ENCODE results near the gene C1orf53. TPM values are rescaled to one million over a fixed set of nuclear protein-coding genes. Genes with fewer than 3 reads are reported as not detected.

C1orf53 gene
- total and polyA plus RNA-seq, 2 of the 8 experiments (the other 6 are each of a cell fraction or from before 2014, with no cell fraction given): 0.56 to 1.3 TPM

- Histone ChIP-seq H3K18ac (ENCODE audit: extremely low read depth, low read length) (no peak overlapping the region), H3K14ac (ENCODE audit: insufficient read length) (no peak overlapping the region), H4K5ac (ENCODE audit: insufficient read length, low read depth, low read length) (no peak overlapping the region), H3K4ac (replicated peaks; ENCODE audit: insufficient read length, low read depth, low read length) (no peak overlapping the region), H3K23me2 (ENCODE audit: low read depth, low read length) (peaks cover 4% of the 10 kb centered on the region; the same call in 1 of the 2 replicates), H3K9me3 (ENCODE audit: insufficient read depth in 2 of 2, low read depth in 1 of 2, low read length in 1 of 2) (no peaks in the 10 kb centered on the region), H3K23ac (ENCODE audit: insufficient read length) (no peak overlapping the region), H2AFZ (ENCODE audit: low read length) (no peak overlapping the region), H4K91ac (replicated peaks; ENCODE audit: insufficient read length, low read length) (no peak overlapping the region), H3K79me2 (ENCODE audit: control insufficient read depth in 1 of 2, insufficient read depth in 2 of 2, low read length in 2 of 2) (no peaks in the 10 kb centered on the region), H3K79me1 (ENCODE audit: low read depth, low read length) (no peaks in the 10 kb centered on the region), H4K8ac (ENCODE audit: extremely low read depth, insufficient read depth, low read length) (no peak overlapping the region), H2BK5ac (ENCODE audit: low read depth, low read length) (no peak overlapping the region), H3K56ac (replicated peaks; ENCODE audit: insufficient read length, low read depth, low read length) (no peak overlapping the region), H3K4me3 (ENCODE audit: extremely low read depth in 1 of 4, insufficient read depth in 2 of 4, low read depth in 3 of 4, low read length in 4 of 4) (no peak overlapping the region), H3K27me3 (replicated peaks in 1 of 4; ENCODE audit: control insufficient read depth in 3 of 4, extremely low read depth in 1 of 4, insufficient read depth in 3 of 4, low read length in 3 of 4) (peaks cover 63 to 80% (median 73%) of the 10 kb centered on the region in 4 experiments), H2BK20ac (ENCODE audit: low read length) (no peak overlapping the region), H3K9ac (replicated peaks in 1 of 4; ENCODE audit: extremely low read depth in 1 of 4, low read depth in 3 of 4, low read length in 3 of 4) (no peak overlapping the region), H3K27ac (ENCODE audit: low read depth, low read length) (no peak overlapping the region), H3K4me1 (replicated peaks in 1 of 4; ENCODE audit: control insufficient read depth in 3 of 4, insufficient read depth in 4 of 4, low read length in 3 of 4) (peaks cover 4 to 18% (median 5%) of the 10 kb centered on the region in 4 experiments; a peak in 5 of 7 replicates), H2BK120ac (replicated peaks; ENCODE audit: low read depth, low read length) (no peak overlapping the region), H2BK15ac (ENCODE audit: low read length) (no peak overlapping the region), H4K20me1 (replicated peaks in 1 of 2; ENCODE audit: control insufficient read depth in 1 of 2, insufficient read depth in 2 of 2, low read length in 2 of 2) (peaks cover 10 to 14% of the 10 kb centered on the region in 2 experiments), H3K36me3 (ENCODE audit: control insufficient read depth in 2 of 4, insufficient read depth in 4 of 4, low read length in 3 of 4) (no peaks in the 10 kb centered on the region), H2BK12ac (ENCODE audit: low read depth, low read length) (no peak overlapping the region), H2AK5ac (ENCODE audit: low read depth, low read length) (no peak overlapping the region), H3K4me2 (ENCODE audit: insufficient read depth in 1 of 2, low read depth in 2 of 2, low read length in 2 of 2) (no peak overlapping the region)
- POLR2A ChIA-PET (ENCODE audit: partially characterized antibody): interaction anchor here (0.9 to 1.5 kb wide), 3 partner anchors 10 to 200 kb away, joined by 3 to 4 read pairs (median 3); no protein-coding TSS in a partner anchor
- CTCF ChIA-PET (ENCODE audit: partially characterized antibody): interaction anchor here (7.0 kb wide), 1 partner anchor 10 kb away, joined by 112 read pairs; the partner anchor contains the start of gene LHX9
- FAIRE-seq (no peak), DNase-seq (ENCODE audit: low read depth in 1 of 2, low spot score in 2 of 2) (no peak)
- 14% methylated on average over 5 of the region's 5 CpGs; no CpG with 5 or more reads in 1 of the 2 experiments for WGBS, 2 experiments (ENCODE audit: extremely low coverage in 1 of 2, insufficient coverage in 1 of 2, insufficient read length in 1 of 2, insufficient replicate concordance in 2 of 2, low coverage in 1 of 2, low lambda C conversion rate in 2 of 2, missing lambda C conversion rate in 1 of 2)
- TF ChIP-seq JUN (IDR thresholded peaks at IDR 0.05; ENCODE audit: low read depth, low read length) (no peak), CREB1 (IDR thresholded peaks at IDR 0.05) (no peak), TBP (IDR thresholded peaks at IDR 0.05; ENCODE audit: low read depth, low read length) (no peak), CBX8 (IDR thresholded peaks at IDR 0.05; ENCODE audit: borderline replicate concordance, low read depth, low read length) (peak; percentile 26; the same call in 1 of the 2 replicates), SP2 (IDR thresholded peaks at IDR 0.05; ENCODE audit: low read length) (no peak), NANOG (IDR thresholded peaks at IDR 0.05; ENCODE audit: insufficient read depth, low read depth, low read length, poor library complexity, severe bottlenecking) (no peak), RNF2 (IDR thresholded peaks at IDR 0.05; ENCODE audit: borderline replicate concordance, low read depth, low read length, missing control alignments, poor library complexity, severe bottlenecking) (peak; percentile 92), RFX5 (IDR thresholded peaks at IDR 0.05; ENCODE audit: borderline replicate concordance, low read depth, low read length) (no peak), GTF2F1 (IDR thresholded peaks at IDR 0.05; ENCODE audit: borderline replicate concordance, low read depth, low read length) (no peak), KDM4A (IDR thresholded peaks at IDR 0.05; ENCODE audit: low read depth, low read length, severe bottlenecking) (no peak)
These were observed 3.4 kb downstream of the C1orf53 start for GRCh38 chr1:197905699-197906351.
